Stomach (tissue), 9 donors: ENCODE results near the gene IZUMO3. TPM values are rescaled to one million over a fixed set of nuclear protein-coding genes. Genes with fewer than 3 reads are reported as not detected.

Experiments used
- DNase-seq, 2 donors: peaks; one replicate each; pipeline versions ENCODE4 v3.0.0 to v3.0.0-alpha.2; 2013 to 2019
- H3K27ac ChIP-seq, 5 donors: fragments of 200-600 bp in 4 of 5; sonication (generic) in 4 of 5; one replicate each; pipeline ENCODE4 v1.5.1; 2013 to 2019; ENCODE audit warnings: mild to moderate bottlenecking in 1 of 5, moderate library complexity in 1 of 5
- H3K27me3 ChIP-seq, 3 donors: fragments of 200-600 bp; sonication (generic); one replicate each; pipeline ENCODE4 v1.5.1; 2017 to 2019; ENCODE audit warnings: mixed run types in 1 of 3
- H3K36me3 ChIP-seq, 4 donors: fragments of 200-600 bp; sonication (generic); 1 replicate in 3 of 4; 2 replicates in 1 of 4; pipeline ENCODE4 v1.5.1; 2016 to 2019
- H3K4me1 ChIP-seq, 4 donors: fragments of 200-600 bp; sonication (generic); one replicate each; pipeline ENCODE4 v1.5.1; 2016 to 2019
- H3K4me3 ChIP-seq, 4 donors: fragments of 200-600 bp; sonication (generic) in 3 of 4; one replicate each; pipeline ENCODE4 v1.5.1; 2016 to 2019; ENCODE audit warnings: mild to moderate bottlenecking in 1 of 4
- H3K9me3 ChIP-seq, 4 donors: fragments of 200-600 bp; sonication (generic); one replicate each; pipeline ENCODE4 v1.5.1; 2016 to 2019
- CTCF ChIP-seq, 7 experiments: fragments of 450-650 bp in 4 of 7; fragments of 200-600 bp in 3 of 7; sonication (generic) in 3 of 7; IDR thresholded peaks; one replicate each; pipeline ENCODE4 v1.5.1; 2016 to 2019; ENCODE audit warnings: antibody characterized with exemption in 7 of 7, control low read depth in 2 of 7, mild to moderate bottlenecking in 1 of 7
- EP300 ChIP-seq: sonication (generic); formaldehyde crosslinking; IDR thresholded peaks from one replicate; pipeline ENCODE4 v1.6.1; 2017; ENCODE audit warnings: antibody characterized with exemption
- POLR2A ChIP-seq, 4 donors: fragments of 450-650 bp; IDR thresholded peaks; one replicate each; pipeline ENCODE4 v1.6.1; 2016; ENCODE audit warnings: antibody characterized with exemption in 4 of 4, control low read depth in 2 of 4, mild to moderate bottlenecking in 1 of 4, moderate library complexity in 1 of 4
- POLR2AphosphoS5 ChIP-seq, 3 donors: sonication (generic); formaldehyde crosslinking; IDR thresholded peaks; one replicate each; pipeline ENCODE4 v1.6.1; 2016; ENCODE audit warnings: antibody characterized with exemption in 3 of 3
- WGBS, 5 donors: extraction: QIAGEN DNeasy Blood & Tissue Kit in 3 of 5; methylation state at CpG; one replicate each; pipeline versions ENCODE4 v1.1.5 to v1.1.7; 2013 to 2018; 5-methylcytosine and 5-hydroxymethylcytosine counted together
- intact Hi-C: fragments of 100-400 bp; cut with DNase I; formaldehyde crosslinking; loops from one replicate; pipeline ENCODE4 v1.15.1; 2023; ENCODE audit warnings: low total_unique reads
- polyA plus RNA-seq, 3 donors: library from polyadenylated mRNA; stranded (reverse); fragments of 200-250 nt; gene quantifications; one replicate each; pipeline ENCODE4 v1.2.3, GENCODE V29; 2013
- total RNA-seq, 5 donors: library from RNA; depleted of rRNA; stranded (reverse); fragments of >200 nt; gene quantifications; one replicate each; pipeline versions ENCODE4 v1.1.0 to v1.2.3, GENCODE V29; 2014 to 2016
- donor health status: healthy with polysubstance abuse.
- donor health status: Bipolar disorder and iron deficiency.
- donor health status: healthy.

Gene IZUMO3
- total and polyA plus RNA-seq, 8 donors, result not detected

DNA sequence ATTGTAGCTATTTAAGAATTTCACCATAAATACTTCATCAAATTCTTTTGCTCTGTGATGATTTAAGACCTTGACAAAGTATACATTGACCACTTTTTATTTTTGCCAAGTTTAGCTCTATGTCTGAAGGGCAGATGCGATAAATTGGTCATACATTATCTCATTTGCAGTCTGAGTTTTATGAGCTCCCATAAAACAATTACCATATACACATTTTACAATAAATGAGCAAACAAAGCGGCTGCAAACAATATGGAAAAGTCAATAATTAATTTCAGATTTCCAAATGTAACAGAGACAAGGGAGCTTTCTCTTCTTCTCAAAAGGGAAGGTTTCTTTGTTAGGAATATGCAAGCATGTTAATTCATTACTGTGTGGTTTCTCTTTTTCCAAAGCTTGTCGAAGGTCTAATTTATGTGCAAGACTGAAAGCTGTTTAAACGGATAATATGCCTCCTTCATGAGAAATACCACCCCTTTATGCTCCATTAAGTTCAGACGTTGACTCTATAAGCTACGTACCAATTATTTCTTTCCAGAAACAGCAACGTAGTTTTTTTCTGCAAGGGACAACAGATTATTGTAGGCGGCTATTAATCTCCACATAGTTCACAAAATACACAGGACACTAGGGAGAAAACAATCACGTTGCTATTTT is 7.0 kb upstream of the IZUMO3 start:
- WGBS, 5 donors, result 71 to 74% (median 72%) methylated on average over 9 of the region's 9 CpGs
- H3K36me3 ChIP-seq, result no peaks in the 10 kb centered on the region
- intact Hi-C loops, result no loop called here
- H3K27me3 ChIP-seq, result no peaks in the 10 kb centered on the region
- no peaks in the 10 kb centered on the region for H3K4me1 ChIP-seq
- no peak overlapping the region for H3K27ac ChIP-seq
- peaks cover 0 to 5% (median 0%) of the 10 kb centered on the region in 4 donors for H3K9me3 ChIP-seq
- no peak overlapping the region for H3K4me3 ChIP-seq
- TF ChIP-seq EP300 (no peak), POLR2A (IDR thresholded peaks at IDR 0.05) (no peak), CTCF (IDR thresholded peaks at IDR 0.05) (no peak), POLR2AphosphoS5 (IDR thresholded peaks at IDR 0.05) (no peak)
- no peak for DNase-seq

- no peak overlapping the region for H3K4me3 ChIP-seq
- no peak for DNase-seq
- H3K4me1 ChIP-seq, result no peaks in the 10 kb centered on the region
- intact Hi-C loops, result no loop called here
- WGBS, 5 donors, result 48 to 62% (median 58%) methylated on average over 7 of the region's 7 CpGs
- H3K27ac ChIP-seq, result no peak overlapping the region
- TF ChIP-seq EP300, result no peak
- TF ChIP-seq POLR2A (IDR thresholded peaks at IDR 0.05), result no peak
- TF ChIP-seq POLR2AphosphoS5 (IDR thresholded peaks at IDR 0.05), result no peak
- no peak for TF ChIP-seq CTCF (IDR thresholded peaks at IDR 0.05)
- no peaks in the 10 kb centered on the region for H3K36me3 ChIP-seq
- H3K27me3 ChIP-seq, result no peaks in the 10 kb centered on the region
- peaks cover 0 to 12% (median 3%) of the 10 kb centered on the region in 4 donors for H3K9me3 ChIP-seq
These were observed 412 bp downstream of the IZUMO3 start for GRCh38 chr9:24545285-24545684.

DNA sequence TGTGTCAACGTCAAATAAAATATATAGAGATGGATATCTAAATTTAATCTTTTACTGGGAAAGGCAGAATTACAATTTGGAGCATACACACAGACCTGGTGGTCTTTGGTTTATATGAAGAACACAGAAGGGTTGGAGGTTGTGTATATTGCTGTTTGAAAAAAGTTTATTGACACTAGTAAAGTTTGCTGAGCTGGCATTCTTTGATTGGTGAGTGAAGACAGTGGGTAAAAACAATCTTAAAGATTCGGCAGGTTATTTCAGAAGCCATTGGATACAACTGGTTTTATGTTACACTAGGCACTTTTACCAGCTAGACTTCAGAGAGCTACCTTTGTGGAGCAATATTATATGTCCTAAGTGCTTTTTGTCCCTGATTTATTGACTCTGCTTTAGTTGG is 27.2 kb downstream of the IZUMO3 start:
- no peaks in the 10 kb centered on the region for H3K27me3 ChIP-seq
- no peaks in the 10 kb centered on the region for H3K9me3 ChIP-seq
- no peak overlapping the region for H3K27ac ChIP-seq
- no peaks in the 10 kb centered on the region for H3K4me1 ChIP-seq
- 64 to 84% (median 80%) methylated on average over 2 of the region's 2 CpGs for WGBS, 5 donors
- no peak for DNase-seq
- intact Hi-C loops, result no loop called here
- no peaks in the 10 kb centered on the region for H3K36me3 ChIP-seq
- H3K4me3 ChIP-seq, result no peak overlapping the region
- TF ChIP-seq POLR2AphosphoS5 (IDR thresholded peaks at IDR 0.05) (no peak), EP300 (no peak), CTCF (IDR thresholded peaks at IDR 0.05) (no peak), POLR2A (IDR thresholded peaks at IDR 0.05) (no peak)

DNA sequence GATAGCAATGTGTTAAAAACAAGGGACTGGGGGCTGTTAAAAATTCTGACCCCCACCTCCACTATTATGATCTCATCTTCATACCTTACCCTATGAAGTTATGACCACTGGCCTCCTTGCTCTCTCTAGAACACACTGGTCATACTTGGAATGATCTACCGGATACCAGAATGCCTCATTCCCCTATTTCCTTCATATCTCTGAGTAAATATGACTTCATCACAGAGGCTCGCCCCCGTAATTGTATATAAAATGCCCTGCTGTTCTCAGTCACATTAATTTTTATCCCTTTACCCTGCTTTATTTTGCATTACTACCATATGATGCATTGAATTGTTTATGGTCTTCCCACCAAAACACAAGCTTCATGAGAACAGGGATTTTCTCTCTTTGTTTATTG is 29.2 kb downstream of the IZUMO3 start:
- Histone ChIP-seq H3K27ac (no peak overlapping the region), H3K4me1 (no peaks in the 10 kb centered on the region), H3K36me3 (no peaks in the 10 kb centered on the region), H3K9me3 (peaks cover 0 to 4% (median 0%) of the 10 kb centered on the region in 4 donors), H3K4me3 (no peak overlapping the region), H3K27me3 (no peaks in the 10 kb centered on the region)
- no peak for DNase-seq
- intact Hi-C loops, result no loop called here
- 54 to 73% (median 67%) methylated on average over 3 of the region's 3 CpGs for WGBS, 5 donors
- TF ChIP-seq POLR2A (IDR thresholded peaks at IDR 0.05), result no peak
- TF ChIP-seq CTCF (IDR thresholded peaks at IDR 0.05), result no peak
- TF ChIP-seq EP300, result no peak
- no peak for TF ChIP-seq POLR2AphosphoS5 (IDR thresholded peaks at IDR 0.05)
